HG03460 (cell line): ENCODE data around the gene FGFBP3.
"Not testable (repeated sequence)": the region's sequence is repeated elsewhere in the genome, so short reads cannot be mapped to it uniquely, and the experiment has no call there.

Experiments used
- ATAC-seq: cut with Tn5 transposase; IDR thresholded peaks from one replicate; pipeline ENCODE4 v1.9.1; 2021; ENCODE audit not compliant: unreplicated experiment

FGFBP3 gene

DNA sequence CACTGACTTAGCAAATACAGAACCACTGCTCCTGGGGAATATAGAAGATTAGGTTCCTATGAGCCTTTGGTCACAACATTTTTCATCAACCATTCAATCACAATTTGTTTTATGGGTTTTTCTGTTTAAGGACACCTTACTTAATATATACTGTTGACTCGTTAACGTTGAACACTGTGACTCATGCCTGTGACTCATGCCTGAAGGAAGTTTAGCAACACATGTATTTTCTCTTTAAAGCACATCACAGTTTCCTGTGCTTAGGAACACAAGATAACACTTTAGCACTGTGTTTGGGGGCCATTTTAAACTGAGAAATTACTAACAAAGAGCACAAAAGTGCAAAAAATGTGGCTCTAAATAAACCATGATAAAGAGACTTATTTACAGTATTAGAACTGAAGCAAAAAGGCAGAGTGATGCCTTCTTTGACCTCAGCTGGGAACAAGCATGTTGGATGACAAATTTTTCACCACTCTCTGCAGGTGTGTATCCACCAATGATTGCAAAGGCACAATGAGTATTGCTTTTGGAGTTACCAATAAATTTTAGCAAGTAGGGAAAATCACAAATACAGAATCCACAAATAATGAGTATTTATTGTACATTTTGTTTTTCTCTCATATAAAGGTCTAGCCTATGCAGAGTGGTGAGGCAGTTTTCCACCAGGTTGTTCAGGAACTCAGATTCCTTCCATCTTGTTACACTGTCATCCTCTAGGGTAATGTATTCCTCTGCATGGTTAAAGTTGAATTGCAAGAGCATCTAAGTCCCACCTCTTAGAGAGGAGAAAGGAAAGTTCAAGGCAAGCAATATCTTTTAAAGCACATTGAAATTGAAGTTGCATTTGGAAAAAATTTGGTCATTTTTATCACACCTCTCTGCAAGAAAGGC, 7.3 kb downstream of the FGFBP3 start:
- no peak for ATAC-seq

DNA sequence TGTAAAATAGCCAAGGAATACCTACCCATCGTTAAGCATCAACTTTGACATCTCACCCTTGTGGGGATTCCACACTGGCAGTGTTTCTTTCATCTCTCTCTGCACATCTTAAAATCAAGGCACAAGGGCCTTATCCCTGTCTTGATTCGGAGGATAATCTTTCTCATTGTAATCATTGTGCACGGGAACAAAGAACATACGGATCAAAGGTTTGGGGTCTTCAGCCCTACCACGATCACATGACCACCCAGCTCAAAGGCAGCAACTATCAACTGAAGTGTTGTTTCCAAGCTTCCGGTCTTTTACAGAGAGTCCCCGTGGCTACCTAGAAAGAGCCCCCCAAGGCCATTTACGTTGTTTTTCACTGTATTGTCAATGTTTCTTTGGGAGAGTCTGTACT, 11.9 kb downstream of the FGFBP3 start:
- ATAC-seq, result no peak

DNA sequence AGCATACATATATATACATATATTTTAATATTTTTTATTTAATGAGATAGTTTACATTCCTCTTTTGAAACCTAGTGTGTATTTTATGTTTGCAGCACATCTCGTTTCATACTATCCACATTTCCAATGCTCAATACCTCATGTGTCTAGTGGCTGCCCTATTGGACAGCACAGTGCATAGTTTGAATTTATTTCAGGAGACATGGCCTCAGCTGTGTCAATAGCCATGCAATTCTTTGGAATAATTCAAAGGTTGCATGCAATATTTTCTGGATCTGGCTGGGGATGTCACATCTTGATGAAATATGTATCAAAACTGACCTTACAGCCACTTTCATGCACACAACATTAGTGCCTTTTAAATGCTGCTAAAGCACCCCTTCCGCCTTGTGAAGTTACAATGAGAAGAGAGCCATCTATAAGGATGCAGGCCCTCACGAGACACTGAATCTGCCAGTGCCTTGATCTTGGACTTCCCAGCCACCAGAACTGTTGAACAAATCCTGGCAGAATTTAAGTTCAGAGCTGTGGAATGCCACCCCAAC, 13.0 kb downstream of the FGFBP3 start:
- no peak for ATAC-seq

GRCh38 chr10:91894261-91894685, 15.0 kb downstream of the FGFBP3 start:
- ATAC-seq, result not testable (repeated sequence)

- no peak for ATAC-seq
Measured at GRCh38 chr10:91893051-91893450, 16.2 kb downstream of the FGFBP3 start.

DNA sequence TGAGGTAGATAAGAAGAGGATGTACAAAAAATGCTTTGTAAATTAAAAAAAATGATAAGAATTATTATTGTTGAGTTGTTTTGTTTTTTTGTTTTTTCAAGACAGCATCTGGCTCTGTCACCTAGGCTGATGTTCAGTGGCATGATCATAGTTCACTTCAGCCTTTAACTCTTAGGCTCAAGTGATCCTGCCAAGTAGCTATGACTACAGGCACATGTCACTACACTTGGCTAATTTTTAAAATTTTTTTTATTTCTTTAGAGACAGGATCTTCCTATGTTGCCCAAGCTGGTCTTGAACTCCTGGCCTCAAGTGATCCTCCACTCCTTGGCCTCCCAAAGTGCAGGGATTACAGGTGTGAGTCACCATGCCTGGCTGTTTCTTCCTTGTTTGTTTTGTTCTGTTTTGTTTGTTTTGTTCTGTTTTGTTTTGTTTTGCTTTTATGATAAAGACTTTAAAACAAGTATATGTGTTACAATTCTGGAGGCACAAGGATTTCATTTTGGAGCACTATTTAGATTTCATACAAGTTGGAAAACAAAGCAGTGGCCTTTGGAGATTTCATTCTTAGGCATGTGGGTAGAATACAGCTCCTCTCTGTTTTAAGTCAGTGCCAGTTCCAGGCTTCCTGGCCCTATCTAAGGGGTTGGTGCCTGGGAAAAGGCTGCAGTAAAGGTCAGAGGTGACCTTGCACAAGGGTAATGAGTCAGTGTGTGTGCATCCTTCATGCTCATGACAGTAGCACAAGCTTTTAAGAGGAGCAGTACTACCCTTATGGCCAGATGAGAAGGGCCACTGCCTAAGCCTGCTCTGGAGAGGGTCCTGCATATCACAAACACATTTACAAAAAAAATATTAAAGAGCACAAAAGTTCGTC, 17.9 kb downstream of the FGFBP3 start:
- ATAC-seq, result no peak

DNA sequence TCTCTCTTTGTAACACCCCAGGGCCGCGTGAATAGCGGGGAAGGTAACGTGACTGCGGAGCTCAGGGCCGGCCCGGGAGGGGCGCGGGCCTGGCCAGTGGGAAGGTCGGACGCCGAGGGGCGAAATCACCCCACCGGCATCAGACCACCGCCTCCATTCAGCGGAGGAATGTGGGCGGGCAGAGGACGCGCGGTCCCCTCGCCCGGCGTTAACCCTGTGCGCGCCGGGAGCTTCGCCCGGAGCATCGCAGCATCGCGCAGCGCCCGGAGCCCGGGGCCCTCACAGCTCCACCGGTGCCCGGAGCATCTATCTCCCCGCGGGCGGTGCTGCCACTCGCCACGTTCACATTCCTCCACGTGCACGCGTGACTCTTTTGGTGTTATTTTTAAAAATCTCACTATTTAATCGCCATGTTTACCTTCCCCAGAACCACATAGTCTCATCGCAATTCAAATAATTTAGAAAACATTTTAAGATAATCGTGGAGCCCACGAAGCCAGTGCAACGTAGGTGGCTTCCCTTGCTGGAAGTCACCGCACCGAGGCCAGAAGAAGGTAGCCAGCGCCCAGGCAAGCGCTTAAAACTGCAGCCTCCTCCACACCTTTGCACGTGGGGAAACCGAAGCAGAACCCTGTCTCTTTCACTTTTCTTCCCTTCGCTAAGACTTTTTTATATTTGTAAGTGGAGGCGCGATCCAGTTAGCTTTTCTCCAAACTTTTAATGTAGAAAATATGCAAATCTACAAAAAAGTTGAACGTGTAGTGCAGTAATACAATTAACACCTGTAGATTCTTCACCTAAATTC, 21.8 kb downstream of the FGFBP3 start:
- no peak for ATAC-seq

- no peak for ATAC-seq
Measured at GRCh38 chr10:91886954-91887271, 22.4 kb downstream of the FGFBP3 start.

DNA sequence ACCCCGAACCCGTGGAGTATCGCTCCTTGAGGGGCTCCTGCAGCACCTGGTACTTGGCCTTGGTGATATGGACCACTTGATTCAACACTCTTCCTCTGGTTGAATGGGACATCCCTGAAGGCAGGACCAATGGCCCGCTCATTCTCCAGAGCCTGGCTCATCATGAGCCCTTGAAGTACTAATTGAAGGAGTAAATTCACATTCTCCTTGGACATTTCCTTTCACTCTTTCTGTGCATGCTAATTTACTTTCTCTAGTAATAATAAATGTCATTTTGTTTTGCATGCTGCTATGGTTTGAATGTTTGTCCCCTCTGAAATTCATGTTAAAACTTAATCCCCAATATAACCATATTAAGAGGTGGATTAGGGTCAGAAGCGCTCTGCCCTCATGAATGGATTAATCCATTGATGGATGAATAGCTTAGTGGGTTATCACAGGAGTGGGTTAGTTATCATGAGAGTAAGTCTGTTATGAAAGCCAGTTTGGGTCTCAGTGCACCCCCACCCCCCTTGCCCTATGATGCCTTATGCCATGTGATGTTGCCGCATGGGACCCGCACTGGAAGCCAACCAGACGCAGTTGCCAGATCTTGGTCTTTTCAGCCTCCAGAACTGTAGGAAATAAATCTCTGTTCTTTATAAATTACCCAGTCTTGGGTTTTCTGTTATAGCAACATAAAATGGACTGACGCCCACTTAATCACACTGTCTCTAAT, 23.8 kb downstream of the FGFBP3 start:
- no peak for ATAC-seq

- no peak for ATAC-seq
Measured at GRCh38 chr10:91884536-91884935, 24.8 kb downstream of the FGFBP3 start.

- ATAC-seq, result no peak
Measured at GRCh38 chr10:91883549-91884444, 25.5 kb downstream of the FGFBP3 start.

- no peak for ATAC-seq
Measured at GRCh38 chr10:91880310-91880709, 29.0 kb downstream of the FGFBP3 start.

- ATAC-seq, result no peak
Measured at GRCh38 chr10:91879515-91880170, 29.6 kb downstream of the FGFBP3 start.

DNA sequence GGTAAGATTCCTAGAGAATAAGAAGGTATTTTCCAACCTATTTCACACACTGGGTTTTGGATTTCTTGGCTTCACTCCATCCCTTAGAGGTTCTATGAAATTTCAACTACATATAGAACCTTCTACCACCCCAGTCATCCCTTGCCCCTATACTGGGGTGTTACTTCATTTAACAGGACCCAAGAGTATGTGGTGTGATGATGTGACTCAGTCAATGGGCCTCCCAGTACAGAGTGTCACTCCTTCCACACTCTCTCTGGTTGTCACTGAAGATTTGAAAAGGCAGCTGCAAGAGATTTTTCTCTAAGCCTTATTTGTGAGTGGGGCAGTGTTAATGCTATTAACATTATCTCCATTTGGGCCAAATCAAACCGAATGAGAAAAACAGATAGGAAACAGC, 33.5 kb downstream of the FGFBP3 start:
- ATAC-seq, result no peak

DNA sequence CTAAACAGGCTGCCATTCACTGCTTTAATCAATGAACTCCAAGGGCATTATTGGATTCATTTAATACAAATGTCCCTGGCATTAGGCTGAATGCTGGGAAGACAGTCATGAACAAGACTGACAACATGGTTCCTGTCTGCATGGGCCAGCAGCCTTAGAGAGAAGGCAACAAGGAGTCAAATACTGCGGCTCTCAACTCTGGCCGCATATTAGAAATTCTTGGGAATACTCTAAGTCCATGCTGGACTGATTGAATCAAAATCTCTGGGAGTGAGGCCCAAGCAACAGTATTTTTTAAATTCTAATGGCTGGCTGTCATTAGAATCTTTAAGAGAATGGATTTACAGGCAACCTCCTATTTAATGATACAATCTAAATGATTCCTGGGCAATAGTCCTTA, 34.1 kb downstream of the FGFBP3 start:
- ATAC-seq, result no peak

DNA sequence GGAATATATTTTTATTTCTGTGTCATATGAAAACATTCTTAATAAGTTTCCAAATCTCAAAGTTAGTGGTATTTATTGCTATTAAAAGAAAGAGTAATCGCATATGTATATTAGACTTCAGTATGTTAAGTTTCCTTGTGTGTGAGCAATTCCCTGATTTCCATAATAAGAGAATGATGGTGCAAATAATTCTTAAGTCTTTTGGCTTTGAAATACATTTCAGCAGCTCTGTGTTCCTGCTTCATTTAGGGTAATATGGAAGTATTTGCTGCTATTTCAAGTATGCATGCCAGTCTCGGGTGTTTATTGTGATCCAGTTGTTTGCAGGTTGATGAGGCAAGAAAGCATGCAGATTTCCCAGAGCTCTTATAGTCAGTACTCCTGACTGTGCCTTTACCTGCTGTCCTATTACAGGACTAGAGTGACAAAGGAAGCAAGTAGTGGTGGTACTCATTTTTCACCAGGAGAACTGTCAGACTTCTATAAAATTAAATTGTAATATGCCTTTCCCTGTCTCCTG, 43.7 kb downstream of the FGFBP3 start:
- ATAC-seq, result no peak

DNA sequence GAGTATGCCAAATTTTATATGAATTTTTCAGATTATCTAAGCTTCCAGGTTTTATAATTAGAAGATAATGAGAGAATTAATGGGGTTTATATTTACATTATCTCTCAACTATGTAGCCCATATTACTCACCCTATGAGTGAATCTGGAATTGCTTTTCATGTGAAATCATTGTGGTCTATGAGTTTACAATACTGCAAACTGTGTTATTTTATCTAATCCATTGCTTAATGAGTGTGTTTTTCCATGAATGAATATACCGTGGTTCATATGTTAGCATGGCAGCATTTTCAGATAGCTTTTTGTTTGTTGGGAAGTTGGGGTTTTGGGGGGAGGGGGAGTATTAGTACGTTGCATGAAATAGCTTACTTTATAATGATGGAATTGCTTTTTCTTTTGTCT, 44.5 kb downstream of the FGFBP3 start:
- ATAC-seq, result no peak

DNA sequence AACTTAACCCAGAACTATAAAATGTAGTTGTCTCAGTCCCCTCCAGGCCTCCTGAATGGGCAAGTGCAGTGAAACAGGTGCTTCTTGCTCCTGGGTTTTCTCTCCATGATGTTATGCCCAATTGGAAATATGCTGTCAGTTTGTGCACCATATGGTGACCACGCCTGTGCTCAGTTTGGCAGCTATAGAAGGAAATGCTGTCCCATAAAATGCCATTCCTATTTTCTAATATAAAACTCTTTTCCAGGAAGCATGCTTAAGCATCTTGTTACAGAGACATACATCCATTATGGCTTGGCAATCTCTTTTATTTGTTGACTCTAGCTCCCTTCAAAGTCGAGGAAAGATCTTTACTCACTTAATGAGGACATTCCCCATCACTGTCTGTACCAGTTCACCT, 45.2 kb downstream of the FGFBP3 start:
- ATAC-seq, result no peak

DNA sequence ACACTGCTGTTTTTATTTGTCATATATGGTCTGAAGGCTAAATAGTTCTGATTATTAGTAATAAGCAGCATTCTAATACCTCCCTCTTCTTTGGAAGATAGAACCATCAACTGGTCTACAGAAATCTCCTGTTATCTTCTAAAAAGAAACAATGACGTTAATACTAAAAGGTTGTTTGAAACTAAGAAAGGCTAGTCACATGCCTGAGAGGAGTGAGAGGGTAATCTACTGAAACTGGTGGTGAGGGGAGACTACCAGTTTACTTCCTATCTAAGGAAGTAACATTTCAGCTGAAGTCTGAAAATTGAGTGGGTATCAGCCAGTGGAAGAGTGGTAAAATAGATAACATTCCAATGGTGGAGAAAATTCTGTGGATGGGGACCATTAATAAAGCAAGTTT, 48.4 kb downstream of the FGFBP3 start:
- no peak for ATAC-seq
